T-cell (primary cell): ENCODE measurements around the gene GATA6. TPM values are rescaled to one million over a fixed set of nuclear protein-coding genes. Genes with fewer than 3 reads are reported as not detected.

Experiments used
- ATAC-seq, 4 experiments: fragments of 200-7000 bp in 3 of 4; fragments of 150-1000 bp in 1 of 4; cut with Tn5 transposase; replicated peaks in 1 of 4; 1 replicate in 3 of 4; 2 replicates in 1 of 4; pipeline ENCODE4 v1.10.0; 2021; ENCODE audit warnings: moderate library complexity in 3 of 4, mild to moderate bottlenecking in 2 of 4, moderate number of reproducible peaks in 1 of 4
- CTCF ChIA-PET, 2 donors: fragments of 300-600 bp; sonication (Branson Sonifier 250); formaldehyde crosslinking; loops; one replicate each; lab custom pipeline; 2022; ENCODE audit warnings: antibody characterized with exemption in 2 of 2; lab: Charles Lee
- POLR2A ChIA-PET, 2 donors: fragments of 300-600 bp; sonication (Branson Sonifier 250); formaldehyde crosslinking; loops; one replicate each; lab custom pipeline; 2022; ENCODE audit warnings: antibody characterized with exemption in 2 of 2; lab: Charles Lee
- DNase-seq, 35 experiments: peaks; one replicate each; pipeline versions ENCODE4 v3.0.0 to v3.0.0-alpha.2; 2013 to 2023
- H3K27ac ChIP-seq: one replicate; pipeline ENCODE4 v1.5.1; 2013; ENCODE audit warnings: low read length
- H3K27me3 ChIP-seq, 2 experiments: replicated peaks in 1 of 2; 1 replicate in 1 of 2; 2 replicates in 1 of 2; pipeline versions ENCODE4 v1.6.1 to v1.7.0; 2013; ENCODE audit warnings: low read length in 1 of 2, mixed read lengths in 1 of 2; ENCODE audit not compliant: control insufficient read depth in 2 of 2, insufficient read depth in 2 of 2; ENCODE audit errors: extremely low read depth in 1 of 2
- H3K36me3 ChIP-seq, 2 donors: 1 replicate in 1 of 2; 2 replicates in 1 of 2; pipeline versions ENCODE4 v1.6.1 to v1.7.0; 2013; ENCODE audit warnings: low read length in 1 of 2; ENCODE audit not compliant: control insufficient read depth in 2 of 2, insufficient read depth in 1 of 2; ENCODE audit errors: extremely low read depth in 1 of 2
- H3K4me1 ChIP-seq, 2 experiments: 1 replicate in 1 of 2; 2 replicates in 1 of 2; pipeline versions ENCODE4 v1.6.1 to v1.7.0; 2013; ENCODE audit warnings: low read length in 2 of 2, mixed read lengths in 1 of 2; ENCODE audit not compliant: insufficient read depth in 2 of 2, control insufficient read depth in 1 of 2; ENCODE audit errors: extremely low read depth in 1 of 2
- H3K4me3 ChIP-seq, 2 donors: 1 replicate in 1 of 2; 2 replicates in 1 of 2; pipeline versions ENCODE4 v1.5.1 to v1.7.0; 2013; ENCODE audit warnings: mild to moderate bottlenecking in 2 of 2, low read length in 1 of 2, moderate library complexity in 1 of 2; ENCODE audit not compliant: control insufficient read depth in 1 of 2; ENCODE audit errors: extremely low read depth in 1 of 2
- H3K9me3 ChIP-seq: 2 replicates; pipeline ENCODE4 v1.7.0; 2013
- H3K27ac Mint-ChIP-seq, 2 donors: one replicate each; pipeline ENCODE4 v1.8.0; 2020 to 2021; ENCODE audit warnings: mild to moderate bottlenecking in 2 of 2, mixed read lengths in 2 of 2
- H3K27me3 Mint-ChIP-seq, 2 donors: one replicate each; pipeline ENCODE4 v1.8.0; 2021 to 2022; ENCODE audit warnings: mixed read lengths in 2 of 2
- H3K36me3 Mint-ChIP-seq: one replicate; pipeline ENCODE4 v1.8.0; 2021; ENCODE audit warnings: mixed read lengths
- H3K4me1 Mint-ChIP-seq, 3 donors: one replicate each; pipeline ENCODE4 v1.8.0; 2020 to 2022; ENCODE audit warnings: mixed read lengths in 3 of 3, mild to moderate bottlenecking in 1 of 3
- H3K4me3 Mint-ChIP-seq, 3 donors: one replicate each; pipeline ENCODE4 v1.8.0; 2020 to 2022; ENCODE audit warnings: mild to moderate bottlenecking in 3 of 3, mixed read lengths in 3 of 3, moderate library complexity in 3 of 3
- H3K9me3 Mint-ChIP-seq, 3 donors: one replicate each; pipeline ENCODE4 v1.8.0; 2020 to 2022; ENCODE audit warnings: mixed read lengths in 3 of 3
- WGBS: methylation state at CpG from one replicate; pipeline ENCODE4 v1.1.5; 2013; ENCODE audit warnings: missing lambda C conversion rate; ENCODE audit not compliant: insufficient coverage; 5-methylcytosine and 5-hydroxymethylcytosine counted together
- total RNA-seq, 35 experiments: library from RNA in 6 of 35; stranded (reverse) in 6 of 35; fragments of 120-200 nt in 1 of 35; gene quantifications; one replicate each; pipeline versions ENCODE4 v1.2.1 to v1.2.4 and lab custom pipeline; 2013 to 2026

Gene GATA6
- total RNA-seq, 5 donors from 2014 or later (not counting 1 experiment from before 2014, with no cell fraction given) = 0.13 to 0.96 (median 0.59) TPM

DNA sequence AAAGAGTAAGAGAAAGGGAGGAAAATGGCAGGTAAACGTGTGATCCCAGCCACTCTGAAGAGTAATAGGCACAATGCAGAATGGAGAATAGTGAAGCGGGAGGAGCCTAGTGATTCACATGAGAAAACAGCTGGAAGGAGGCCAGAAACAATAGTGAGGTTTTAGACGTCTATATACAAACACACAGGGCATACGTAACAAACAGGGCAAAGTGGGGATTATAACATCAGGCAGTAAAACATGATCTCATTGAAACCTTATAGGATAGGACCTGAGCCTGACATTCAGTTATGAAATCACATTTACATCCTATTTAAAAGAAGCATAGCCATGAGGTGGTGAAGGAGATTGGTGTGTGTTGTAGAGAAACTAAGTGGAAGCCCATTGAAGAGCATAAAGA, 33.0 kb upstream of the GATA6 start:
- ATAC-seq = no peak
- Mint-ChIP-seq H3K9me3 (peaks cover 0 to 5% (median 4%) of the 10 kb centered on the region in 3 donors), H3K36me3 (no peaks in the 10 kb centered on the region), H3K4me1 (no peaks in the 10 kb centered on the region), H3K4me3 (no peak overlapping the region), H3K27ac (no peak overlapping the region), H3K27me3 (peaks cover 0 to 4% of the 10 kb centered on the region in 2 donors)
- CTCF ChIA-PET = no interaction called here
- H3K27me3 ChIP-seq = no peaks in the 10 kb centered on the region
- POLR2A ChIA-PET = no interaction called here
- H3K4me3 ChIP-seq = no peak overlapping the region
- no peak for DNase-seq
- no peaks in the 10 kb centered on the region for H3K36me3 ChIP-seq
- WGBS = no CpG with 5 or more reads among the region's 4 CpGs
- H3K4me1 ChIP-seq = no peaks in the 10 kb centered on the region
- H3K27ac ChIP-seq = no peak overlapping the region
- no peaks in the 10 kb centered on the region for H3K9me3 ChIP-seq

DNA sequence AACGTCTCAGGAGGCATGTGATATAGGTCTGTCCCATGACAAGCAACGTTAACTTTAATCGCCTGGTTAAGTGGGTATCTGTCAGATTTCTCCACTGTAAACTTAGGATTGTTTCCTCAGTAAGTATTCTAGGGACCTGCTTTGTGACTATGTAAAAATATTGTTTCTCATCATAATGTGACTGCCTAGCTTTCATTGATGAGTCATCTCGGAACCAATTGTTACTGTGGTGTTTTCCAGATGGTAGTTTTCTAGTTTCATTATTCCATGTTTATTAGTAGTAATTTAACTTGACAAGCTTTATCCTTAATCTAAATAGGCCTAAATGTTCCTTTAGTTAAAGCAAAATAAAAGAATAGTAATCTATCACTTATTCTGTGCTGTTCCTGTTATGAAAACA, 28.2 kb upstream of the GATA6 start:
- no peak overlapping the region for H3K27ac ChIP-seq
- H3K9me3 Mint-ChIP-seq = peaks cover 0 to 5% (median 4%) of the 10 kb centered on the region in 3 donors
- H3K27me3 Mint-ChIP-seq = peaks cover 0 to 4% of the 10 kb centered on the region in 2 donors
- H3K36me3 ChIP-seq = no peaks in the 10 kb centered on the region
- ChIA-PET POLR2A (no interaction called here), CTCF (no interaction called here)
- no peak overlapping the region for H3K4me3 Mint-ChIP-seq
- H3K9me3 ChIP-seq = no peaks in the 10 kb centered on the region
- no peaks in the 10 kb centered on the region for H3K4me1 Mint-ChIP-seq
- H3K27ac Mint-ChIP-seq = no peak overlapping the region
- H3K36me3 Mint-ChIP-seq = no peaks in the 10 kb centered on the region
- no peaks in the 10 kb centered on the region for H3K27me3 ChIP-seq
- WGBS = 86% methylated on average over 1 of the region's 4 CpGs
- H3K4me3 ChIP-seq = no peak overlapping the region
- no peaks in the 10 kb centered on the region for H3K4me1 ChIP-seq
- ATAC-seq (no peak), DNase-seq (no peak)

DNA sequence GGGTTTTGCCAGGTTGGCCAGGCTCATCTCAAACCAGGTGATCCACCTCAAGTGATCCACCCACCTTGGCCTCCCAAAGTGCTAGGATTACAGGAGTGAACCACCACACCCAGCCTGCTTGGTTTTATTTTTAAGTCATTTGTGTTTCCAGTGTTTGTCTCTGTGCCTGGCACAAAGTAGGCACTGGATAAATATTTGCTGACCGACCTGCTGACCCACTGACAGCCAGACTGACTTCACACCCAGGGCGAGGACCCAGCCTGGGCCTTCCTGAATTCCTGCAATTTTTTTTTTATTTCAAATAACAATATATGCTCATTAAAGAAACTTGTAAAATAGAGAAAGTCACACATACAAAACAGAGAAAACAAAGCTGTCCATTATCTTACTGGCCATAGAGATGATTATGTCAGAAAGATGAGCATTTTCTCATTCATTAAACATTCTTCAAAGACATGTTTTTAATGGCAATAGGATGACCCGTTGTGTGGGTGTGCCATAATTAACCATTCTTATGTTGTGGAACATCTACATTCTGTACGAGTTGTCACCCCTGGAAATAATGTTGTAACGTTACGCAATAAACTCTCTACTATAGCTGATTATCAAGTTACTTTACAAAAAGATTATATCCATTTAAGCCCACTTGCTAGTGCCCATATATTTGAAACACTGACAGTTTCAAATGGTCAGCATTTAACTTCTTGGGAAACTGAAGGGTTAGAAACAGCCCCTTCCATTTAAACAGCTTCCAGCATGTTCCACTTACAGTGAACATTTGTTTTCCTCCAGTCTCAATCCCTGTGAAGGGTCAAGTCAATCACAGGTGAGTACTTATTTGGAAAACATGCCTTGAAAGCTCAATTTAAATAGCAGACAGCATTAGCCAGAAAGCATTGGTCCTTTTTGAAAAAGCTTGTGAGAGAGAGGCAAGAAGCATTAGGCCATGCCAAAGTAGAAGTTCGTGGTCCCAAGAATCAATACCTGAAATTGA, 25.7 kb upstream of the GATA6 start:
- Mint-ChIP-seq H3K4me1 (no peaks in the 10 kb centered on the region), H3K36me3 (no peaks in the 10 kb centered on the region), H3K27ac (no peak overlapping the region), H3K4me3 (no peak overlapping the region), H3K9me3 (no peaks in the 10 kb centered on the region), H3K27me3 (peaks cover 0 to 6% of the 10 kb centered on the region in 2 donors)
- CTCF ChIA-PET = no interaction called here
- no peaks in the 10 kb centered on the region for H3K36me3 ChIP-seq
- H3K27me3 ChIP-seq = peaks cover 0 to 4% of the 10 kb centered on the region in 2 experiments
- H3K9me3 ChIP-seq = no peaks in the 10 kb centered on the region
- POLR2A ChIA-PET = no interaction called here
- WGBS = no CpG with 5 or more reads among the region's 7 CpGs
- H3K4me3 ChIP-seq = no peak overlapping the region
- H3K27ac ChIP-seq = no peak overlapping the region
- ATAC-seq (no peak), DNase-seq (no peak)
- H3K4me1 ChIP-seq = no peaks in the 10 kb centered on the region

DNA sequence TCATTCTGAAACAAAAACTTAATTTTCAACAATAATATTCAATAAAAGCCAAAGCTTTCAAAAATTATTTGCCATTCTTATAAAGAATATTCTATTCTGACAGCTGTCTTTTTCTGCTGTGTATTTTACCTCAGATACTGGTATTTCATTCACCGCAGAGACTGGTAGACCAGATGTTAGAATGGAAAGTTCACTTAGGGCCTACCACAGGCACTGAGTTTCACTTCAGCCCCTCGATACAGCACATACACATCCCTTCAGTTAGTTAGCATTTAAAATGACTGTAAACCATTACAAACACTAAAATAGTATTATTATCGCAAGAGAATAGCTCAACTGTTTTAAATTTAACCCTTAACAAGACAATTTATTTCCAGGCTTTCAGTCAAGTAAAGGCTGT, 24.2 kb upstream of the GATA6 start:
- 85% methylated on average over 2 of the region's 3 CpGs for WGBS
- peaks cover 3 to 4% of the 10 kb centered on the region in 2 experiments for H3K27me3 ChIP-seq
- no peaks in the 10 kb centered on the region for H3K4me1 ChIP-seq

DNA sequence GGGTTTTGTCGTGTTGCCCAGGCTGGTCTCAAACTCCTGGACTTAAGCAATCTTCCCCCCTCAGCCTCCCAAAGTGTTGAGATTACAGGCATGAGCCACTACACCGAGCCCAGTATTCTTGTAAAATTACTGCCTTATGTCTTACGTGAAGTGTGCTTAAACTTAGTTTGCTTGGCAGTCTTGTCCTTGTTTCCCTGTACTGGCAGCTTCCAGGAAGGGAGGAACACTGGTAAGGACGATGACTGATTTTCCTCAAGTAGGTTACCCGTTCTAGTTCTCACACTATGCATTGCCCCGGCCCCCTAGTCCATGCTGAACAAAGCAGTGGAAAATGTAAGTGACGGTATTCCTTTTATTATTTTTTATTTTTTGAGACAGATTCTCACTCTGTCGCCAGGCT, 19.7 kb upstream of the GATA6 start:
- no peaks in the 10 kb centered on the region for H3K4me1 Mint-ChIP-seq
- no peak overlapping the region for H3K4me3 Mint-ChIP-seq
- H3K9me3 Mint-ChIP-seq = no peaks in the 10 kb centered on the region
- ChIA-PET POLR2A (no interaction called here), CTCF (no interaction called here)
- H3K27me3 Mint-ChIP-seq = peaks cover 14% of the 10 kb centered on the region in 2 donors
- no peak overlapping the region for H3K27ac Mint-ChIP-seq
- H3K36me3 Mint-ChIP-seq = no peaks in the 10 kb centered on the region
- Histone ChIP-seq H3K9me3 (no peaks in the 10 kb centered on the region), H3K27ac (no peak overlapping the region), H3K27me3 (peaks cover 7 to 11% of the 10 kb centered on the region in 2 experiments), H3K4me3 (no peak overlapping the region), H3K4me1 (no peaks in the 10 kb centered on the region), H3K36me3 (no peaks in the 10 kb centered on the region)
- DNase-seq (no peak), ATAC-seq (no peak)
- 100% methylated on average over 2 of the region's 8 CpGs for WGBS

More for the DNA sequence above, 24.2 kb upstream of the GATA6 start:
- Histone ChIP-seq H3K27ac (no peak overlapping the region), H3K36me3 (no peaks in the 10 kb centered on the region), H3K9me3 (no peaks in the 10 kb centered on the region), H3K4me3 (no peak overlapping the region)
- DNase-seq (no peak), ATAC-seq (no peak)
- Mint-ChIP-seq H3K36me3 (no peaks in the 10 kb centered on the region), H3K9me3 (no peaks in the 10 kb centered on the region), H3K4me1 (no peaks in the 10 kb centered on the region), H3K27ac (no peak overlapping the region), H3K4me3 (no peak overlapping the region), H3K27me3 (peaks cover 6 to 10% of the 10 kb centered on the region in 2 donors)
- ChIA-PET CTCF (no interaction called here), POLR2A (no interaction called here)

DNA sequence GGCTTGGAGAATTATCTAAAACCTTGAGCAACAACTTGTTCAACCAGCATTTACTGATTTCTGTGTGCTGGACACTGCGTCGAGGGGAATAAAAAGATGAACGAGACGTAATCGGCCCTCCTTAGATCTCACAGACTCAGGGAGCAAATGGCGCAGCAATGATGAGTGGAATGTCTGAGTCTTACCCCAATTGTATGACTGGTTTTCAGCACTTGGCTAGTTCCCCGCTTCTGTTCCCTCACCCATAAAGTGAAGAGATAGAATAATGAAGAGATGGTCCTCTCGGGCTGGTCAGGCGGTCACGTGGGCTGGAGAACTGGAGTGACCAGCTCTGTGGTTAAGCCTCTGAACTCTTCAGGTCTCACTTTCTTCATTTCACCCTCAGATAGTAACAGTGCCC, 17.3 kb upstream of the GATA6 start:
- CTCF ChIA-PET = no interaction called here
- Histone ChIP-seq H3K27me3 (peaks cover 7 to 18% of the 10 kb centered on the region in 2 experiments), H3K27ac (no peak overlapping the region), H3K36me3 (no peaks in the 10 kb centered on the region), H3K4me3 (no peak overlapping the region), H3K9me3 (no peaks in the 10 kb centered on the region), H3K4me1 (no peaks in the 10 kb centered on the region)
- DNase-seq = no peak
- Mint-ChIP-seq H3K27ac (no peak overlapping the region), H3K4me1 (no peaks in the 10 kb centered on the region), H3K36me3 (no peaks in the 10 kb centered on the region), H3K4me3 (no peak overlapping the region), H3K27me3 (peaks cover 15 to 19% of the 10 kb centered on the region in 2 donors), H3K9me3 (no peaks in the 10 kb centered on the region)
- no peak for ATAC-seq
- 92% methylated on average over 2 of the region's 10 CpGs for WGBS
- POLR2A ChIA-PET = no interaction called here
